CD4-positive, alpha-beta memory T cell (primary cell): Measurements from ENCODE around the gene PCDHGA3. TPM values are rescaled to one million over a fixed set of nuclear protein-coding genes. Genes with fewer than 3 reads are reported as not detected.
A peak's percentile ranks its signal among the peaks of the same experiment; 100 is the strongest.

Experiments used
- CTCF ChIA-PET: fragments of 350-600 bp; sonication (Branson Sonifier 250); formaldehyde crosslinking; loops from one replicate; lab custom pipeline; 2021; ENCODE audit warnings: inconsistent platforms; ENCODE audit not compliant: partially characterized antibody; lab: Charles Lee
- POLR2A ChIA-PET: fragments of 350-600 bp; sonication (Branson Sonifier 250); formaldehyde crosslinking; loops from one replicate; lab custom pipeline; 2021; ENCODE audit not compliant: partially characterized antibody; lab: Charles Lee
- DNase-seq, 5 donors: peaks; one replicate each; pipeline versions ENCODE4 v3.0.0 to v3.0.0-alpha.2; 2020 to 2022; ENCODE audit warnings: mixed read lengths in 1 of 5
- H3K27ac ChIP-seq: one replicate; pipeline ENCODE4 v1.7.0; 2013; ENCODE audit warnings: low read depth, low read length
- H3K27me3 ChIP-seq: 2 replicates; pipeline ENCODE4 v1.7.0; 2013; ENCODE audit warnings: mild to moderate bottlenecking, low read length, moderate library complexity; ENCODE audit not compliant: insufficient read depth
- H3K36me3 ChIP-seq: 2 replicates; pipeline ENCODE4 v1.7.0; 2013; ENCODE audit warnings: mild to moderate bottlenecking, low read length, moderate library complexity; ENCODE audit not compliant: insufficient read depth
- H3K4me1 ChIP-seq: 2 replicates; pipeline ENCODE4 v1.7.0; 2013; ENCODE audit warnings: mild to moderate bottlenecking, low read length, moderate library complexity; ENCODE audit not compliant: insufficient read depth
- H3K4me3 ChIP-seq, 2 donors: one replicate each; pipeline ENCODE4 v1.7.0; 2013; ENCODE audit warnings: low read length in 2 of 2, mild to moderate bottlenecking in 1 of 2
- H3K9me3 ChIP-seq, 2 donors: one replicate each; pipeline ENCODE4 v1.7.0; 2013; ENCODE audit warnings: low read length in 2 of 2, control low read depth in 1 of 2; ENCODE audit not compliant: control insufficient read depth in 1 of 2
- H3K27ac Mint-ChIP-seq, 7 donors: one replicate each; pipeline ENCODE4 v1.8.0; 2020 to 2021; ENCODE audit warnings: mixed read lengths in 7 of 7, mild to moderate bottlenecking in 6 of 7, inconsistent platforms in 3 of 7, moderate library complexity in 3 of 7
- H3K27me3 Mint-ChIP-seq, 2 donors: one replicate each; pipeline ENCODE4 v1.8.0; 2020 to 2021; ENCODE audit warnings: mixed read lengths in 2 of 2
- H3K36me3 Mint-ChIP-seq, 2 donors: one replicate each; pipeline ENCODE4 v1.8.0; 2020 to 2021; ENCODE audit warnings: mixed read lengths in 2 of 2, inconsistent platforms in 1 of 2, mild to moderate bottlenecking in 1 of 2
- H3K4me1 Mint-ChIP-seq, 4 donors: one replicate each; pipeline ENCODE4 v1.8.0; 2020 to 2021; ENCODE audit warnings: mixed read lengths in 4 of 4, mild to moderate bottlenecking in 1 of 4
- H3K4me3 Mint-ChIP-seq, 8 donors: one replicate each; pipeline ENCODE4 v1.8.0; 2020 to 2021; ENCODE audit warnings: mixed read lengths in 8 of 8, mild to moderate bottlenecking in 7 of 8, moderate library complexity in 6 of 8, inconsistent platforms in 3 of 8
- H3K9me3 Mint-ChIP-seq, 8 donors: one replicate each; pipeline ENCODE4 v1.8.0; 2020 to 2021; ENCODE audit warnings: mixed read lengths in 8 of 8, mild to moderate bottlenecking in 5 of 8, inconsistent platforms in 3 of 8, moderate library complexity in 1 of 8
- intact Hi-C: fragments of 100-400 bp; cut with micrococcal nuclease; formaldehyde crosslinking; loops from one replicate; pipeline ENCODE4 v1.15.1; 2023
- polyA plus RNA-seq, 2 donors: library from polyadenylated mRNA; unstranded; fragments of 300-500 nt; fragmentation: Illumina TruSeq; gene quantifications; one replicate each; pipeline ENCODE4 v1.2.3, GENCODE V29; 2021
- total RNA-seq, 2 experiments: library from RNA; stranded (reverse); gene quantifications; one replicate each; pipeline ENCODE4 v1.2.3, GENCODE V29; 2021

Gene PCDHGA3
- total and polyA plus RNA-seq, 4 experiments from 2014 or later: 0.17 to 0.26 (median 0.23) TPM; not detected in 1

- Histone ChIP-seq H3K27ac (no peak overlapping the region), H3K27me3 (peaks cover 11% of the 10 kb centered on the region), H3K9me3 (peaks cover 0 to under 1% of the 10 kb centered on the region in 2 donors), H3K36me3 (no peaks in the 10 kb centered on the region), H3K4me1 (no peaks in the 10 kb centered on the region), H3K4me3 (no peak overlapping the region)
- Mint-ChIP-seq H3K27ac (no peak overlapping the region), H3K4me3 (no peak overlapping the region), H3K9me3 (peaks cover 0 to 65% (median 50%) of the 10 kb centered on the region in 8 donors), H3K4me1 (peaks cover 0 to 5% (median 2%) of the 10 kb centered on the region in 4 donors), H3K27me3 (peaks cover 40 to 43% of the 10 kb centered on the region in 2 donors), H3K36me3 (peaks cover 8 to 9% of the 10 kb centered on the region in 2 donors)
- intact Hi-C loops: loop anchor here (10.0 kb wide), 1 partner anchor 199 kb away; no protein-coding TSS in a partner anchor
- DNase-seq: no peak
- CTCF ChIA-PET: interaction anchor here (1.7 to 2.2 kb wide), 2 partner anchors 14 to 208 kb away, joined by 5 read pairs; partner anchors contain the start of gene PCDHGB3
- POLR2A ChIA-PET: no interaction called here
Measured at GRCh38 chr5:141356133-141356532, 12.5 kb downstream of the PCDHGA3 start.

DNA sequence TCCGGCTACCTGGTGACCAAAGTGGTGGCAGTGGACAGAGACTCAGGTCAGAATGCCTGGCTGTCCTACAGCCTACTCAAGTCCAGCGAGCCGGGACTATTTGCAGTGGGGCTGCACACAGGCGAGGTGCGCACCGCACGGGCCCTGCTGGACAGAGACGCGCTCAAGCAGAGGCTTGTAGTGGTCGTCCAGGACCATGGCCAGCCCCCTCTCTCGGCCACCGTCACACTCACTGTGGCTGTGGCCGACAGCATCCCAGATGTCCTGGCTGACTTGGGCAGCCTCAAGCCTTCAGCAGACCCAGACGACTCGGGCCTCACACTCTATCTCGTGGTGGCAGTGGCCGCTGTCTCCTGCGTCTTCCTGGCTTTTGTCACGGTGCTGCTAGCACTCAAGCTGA is 13.3 kb downstream of the PCDHGA3 start:
- H3K4me1 ChIP-seq: no peaks in the 10 kb centered on the region
- ChIA-PET CTCF (no interaction called here), POLR2A (no interaction called here)
- peaks cover 43 to 45% of the 10 kb centered on the region in 2 donors for H3K27me3 Mint-ChIP-seq
- H3K27ac Mint-ChIP-seq: no peak overlapping the region
- no peak for DNase-seq
- peaks cover 0 to 5% (median 2%) of the 10 kb centered on the region in 4 donors for H3K4me1 Mint-ChIP-seq
- no peak overlapping the region for H3K4me3 Mint-ChIP-seq
- intact Hi-C loops: loop anchor here (10.0 kb wide), 1 partner anchor 198 kb away; no protein-coding TSS in a partner anchor
- H3K9me3 ChIP-seq: peaks cover 0 to 4% of the 10 kb centered on the region in 2 donors
- H3K36me3 Mint-ChIP-seq: peaks cover 8 to 10% of the 10 kb centered on the region in 2 donors
- no peaks in the 10 kb centered on the region for H3K36me3 ChIP-seq
- peaks cover 0 to 65% (median 52%) of the 10 kb centered on the region in 8 donors for H3K9me3 Mint-ChIP-seq
- H3K4me3 ChIP-seq: no peak overlapping the region
- H3K27ac ChIP-seq: no peak overlapping the region
- H3K27me3 ChIP-seq: peaks cover 11% of the 10 kb centered on the region

GRCh38 chr5:141359790-141360426 is 16.3 kb downstream of the PCDHGA3 start, which contains the start of gene PCDHGB2:
Gene PCDHGB2, plus strand, starts transcription at chr5:141359994. Its CDS starts 142 bp downstream, at chr5:141360136.
- peaks cover 50 to 52% of the 10 kb centered on the region in 2 donors for H3K27me3 Mint-ChIP-seq
- DNase-seq: peak in 1 of 5 donors; percentile 19
- H3K36me3 ChIP-seq: no peaks in the 10 kb centered on the region
- peaks cover 2 to 77% (median 64%) of the 10 kb centered on the region in 8 donors for H3K9me3 Mint-ChIP-seq
- peaks cover 9 to 12% of the 10 kb centered on the region in 2 donors for H3K36me3 Mint-ChIP-seq
- peaks cover 0 to 5% (median 2%) of the 10 kb centered on the region in 4 donors for H3K4me1 Mint-ChIP-seq
- H3K27ac Mint-ChIP-seq: peak within 1 kb of the TSS in 6 of 7 donors; percentile 17 to 75 (median 34)
- peaks cover 11% of the 10 kb centered on the region for H3K27me3 ChIP-seq
- H3K4me3 Mint-ChIP-seq: peak within 1 kb of the TSS; percentile 71 to 89 (median 80)
- intact Hi-C loops: loop anchor here (10.0 kb wide), 1 partner anchor 195 kb away; no protein-coding TSS in a partner anchor
- CTCF ChIA-PET: interaction anchor here (1.0 kb wide), 1 partner anchor 198 kb away, joined by 4 read pairs; no protein-coding TSS in a partner anchor
- POLR2A ChIA-PET: no interaction called here
- no peak within 1 kb of the TSS for H3K27ac ChIP-seq
- H3K4me3 ChIP-seq: peak within 1 kb of the TSS; percentile 13 to 42
- H3K9me3 ChIP-seq: peaks cover 0 to 4% of the 10 kb centered on the region in 2 donors
- H3K4me1 ChIP-seq: no peaks in the 10 kb centered on the region

DNA sequence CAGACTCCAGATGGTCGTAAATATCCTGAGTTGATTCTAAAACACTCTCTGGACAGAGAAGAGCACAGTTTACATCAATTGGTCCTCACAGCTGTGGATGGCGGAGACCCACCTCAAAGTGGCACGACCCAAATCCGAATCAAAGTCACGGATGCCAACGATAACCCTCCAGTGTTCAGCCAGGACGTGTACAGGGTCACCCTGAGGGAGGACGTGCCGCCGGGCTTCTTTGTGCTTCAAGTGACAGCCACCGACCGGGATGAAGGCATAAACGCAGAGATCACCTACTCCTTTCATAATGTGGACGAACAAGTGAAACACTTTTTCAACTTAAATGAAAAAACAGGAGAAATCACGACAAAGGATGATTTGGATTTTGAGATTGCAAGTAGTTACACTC is 17.1 kb downstream of the PCDHGA3 start:
- Mint-ChIP-seq H3K36me3 (peaks cover 9 to 12% of the 10 kb centered on the region in 2 donors), H3K9me3 (peaks cover 5 to 77% (median 68%) of the 10 kb centered on the region in 8 donors), H3K4me3 (peak overlapping the region in 1 of 8 donors; percentile 15), H3K27me3 (peaks cover 57% of the 10 kb centered on the region in 2 donors), H3K4me1 (peaks cover 0 to 5% (median 2%) of the 10 kb centered on the region in 4 donors), H3K27ac (peak overlapping the region in 4 of 7 donors; percentile 8 to 53 (median 28))
- H3K27ac ChIP-seq: no peak overlapping the region
- intact Hi-C loops: no loop called here
- no peaks in the 10 kb centered on the region for H3K36me3 ChIP-seq
- DNase-seq: no peak
- no peak overlapping the region for H3K4me3 ChIP-seq
- no peaks in the 10 kb centered on the region for H3K4me1 ChIP-seq
- POLR2A ChIA-PET: no interaction called here
- peaks cover 12% of the 10 kb centered on the region for H3K27me3 ChIP-seq
- peaks cover 0 to 4% of the 10 kb centered on the region in 2 donors for H3K9me3 ChIP-seq
- CTCF ChIA-PET: no interaction called here

DNA sequence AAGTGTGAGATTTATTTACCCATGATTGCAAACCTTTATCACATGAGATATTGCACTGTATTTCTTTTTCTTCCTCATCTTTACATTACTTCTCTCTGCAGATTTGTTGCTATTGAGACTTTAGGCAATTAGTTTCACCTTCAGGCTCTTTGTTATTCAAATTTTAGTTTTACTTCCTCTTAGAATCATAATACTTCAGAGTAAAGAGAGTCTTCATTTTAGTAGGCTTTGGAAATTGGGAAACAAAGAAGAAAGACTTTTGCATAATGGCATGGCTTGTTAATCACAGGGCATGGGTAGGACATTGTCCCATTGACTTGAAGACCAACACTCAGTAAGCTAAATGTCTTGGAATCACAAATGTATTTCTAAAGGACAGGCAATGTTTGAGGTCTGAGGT is 19.1 kb downstream of the PCDHGA3 start:
- peaks cover 0 to 5% (median 2%) of the 10 kb centered on the region in 4 donors for H3K4me1 Mint-ChIP-seq
- peak overlapping the region in 1 of 7 donors; percentile 75 for H3K27ac Mint-ChIP-seq
- H3K4me3 Mint-ChIP-seq: peak overlapping the region in 2 of 8 donors; percentile 40 to 42
- Histone ChIP-seq H3K36me3 (no peaks in the 10 kb centered on the region), H3K9me3 (peaks cover 0 to 4% of the 10 kb centered on the region in 2 donors), H3K27ac (no peak overlapping the region), H3K27me3 (peaks cover 14% of the 10 kb centered on the region), H3K4me1 (no peaks in the 10 kb centered on the region), H3K4me3 (no peak overlapping the region)
- no peak for DNase-seq
- ChIA-PET CTCF (no interaction called here), POLR2A (no interaction called here)
- peaks cover 9 to 14% of the 10 kb centered on the region in 2 donors for H3K36me3 Mint-ChIP-seq
- H3K27me3 Mint-ChIP-seq: peaks cover 51 to 57% of the 10 kb centered on the region in 2 donors
- intact Hi-C loops: no loop called here
- H3K9me3 Mint-ChIP-seq: peaks cover 5 to 77% (median 67%) of the 10 kb centered on the region in 8 donors

DNA sequence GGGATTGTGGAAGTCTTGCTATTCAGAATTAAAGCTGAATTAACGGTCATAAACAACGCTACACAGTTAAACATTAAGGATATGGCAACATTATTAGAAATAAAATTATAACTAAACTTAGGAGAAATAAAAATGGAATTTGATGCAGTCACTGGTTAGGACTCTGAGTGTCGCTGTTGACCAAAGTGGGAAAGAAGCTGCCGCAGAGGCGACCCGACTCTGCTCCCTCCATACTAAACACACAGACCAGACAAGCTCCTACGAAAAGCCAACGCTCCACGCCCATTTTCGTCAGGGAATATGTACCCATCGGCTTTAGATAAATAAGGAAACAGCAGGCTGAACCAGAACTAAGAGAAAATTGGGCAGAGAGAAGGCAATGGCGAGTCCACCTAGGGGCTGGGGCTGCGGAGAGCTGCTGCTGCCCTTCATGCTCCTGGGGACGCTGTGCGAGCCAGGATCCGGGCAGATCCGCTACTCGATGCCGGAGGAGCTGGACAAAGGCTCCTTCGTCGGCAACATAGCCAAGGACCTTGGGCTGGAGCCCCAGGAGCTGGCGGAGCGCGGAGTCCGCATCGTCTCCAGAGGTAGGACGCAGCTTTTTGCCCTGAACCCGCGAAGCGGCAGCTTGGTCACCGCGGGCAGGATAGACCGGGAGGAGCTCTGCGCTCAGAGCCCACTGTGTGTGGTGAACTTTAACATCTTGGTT is 20.5 kb downstream of the PCDHGA3 start, which contains the start of gene PCDHGA5:
Gene PCDHGA5 (plus strand): TSS at position 211 of the 709 bp plus-strand sequence. CDS start 169 bp downstream, at position 380.
- no peak for DNase-seq
- Histone ChIP-seq H3K4me1 (no peaks in the 10 kb centered on the region), H3K27me3 (peaks cover 13% of the 10 kb centered on the region), H3K9me3 (peaks cover 0 to 4% of the 10 kb centered on the region in 2 donors), H3K36me3 (no peaks in the 10 kb centered on the region), H3K27ac (no peak within 1 kb of the TSS), H3K4me3 (no peak within 1 kb of the TSS)
- Mint-ChIP-seq H3K4me3 (no peak within 1 kb of the TSS), H3K9me3 (peaks cover 5 to 72% (median 67%) of the 10 kb centered on the region in 8 donors), H3K36me3 (peaks cover 9 to 14% of the 10 kb centered on the region in 2 donors), H3K27ac (peak within 1 kb of the TSS in 1 of 7 donors; percentile 51), H3K4me1 (peaks cover 0 to 5% (median 2%) of the 10 kb centered on the region in 4 donors), H3K27me3 (peaks cover 43 to 55% of the 10 kb centered on the region in 2 donors)
- ChIA-PET CTCF (no interaction called here), POLR2A (no interaction called here)
- intact Hi-C loops: no loop called here
